Activated CD4-positive, alpha-beta T cell treated with anti-CD3 and anti-CD28 coated beads, Interleukin-2, amount 50 U/mL, for 16 hours (primary cell): Measurements from ENCODE around the gene TCAF1.
"Not testable (repeated sequence)": the region's sequence is repeated elsewhere in the genome, so short reads cannot be mapped to it uniquely, and the experiment has no call there.

Experiments
- DNase-seq: peaks from one replicate; pipeline ENCODE4 v3.0.0-alpha.2; 2020

The TCAF1 gene

DNA sequence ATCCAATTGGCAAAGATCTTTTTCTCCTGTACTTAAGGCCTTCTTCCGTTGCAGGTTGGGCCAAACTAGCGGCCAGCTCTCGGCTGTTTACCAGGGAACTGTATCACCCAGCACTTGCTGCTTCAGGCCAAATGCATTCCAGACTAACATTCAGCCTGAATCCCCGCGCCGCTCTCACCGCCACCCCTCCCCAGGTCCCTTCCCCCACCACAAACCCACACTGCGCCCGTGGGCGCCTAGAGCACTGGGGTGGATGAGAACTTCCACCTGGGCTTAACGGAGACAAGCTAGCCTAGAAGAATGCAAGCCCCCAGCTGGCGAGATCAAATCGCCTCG is 676 bp downstream of the TCAF1 start:
- no peak for DNase-seq

GRCh38 chr7:143900230-143900766 is 1.7 kb downstream of the TCAF1 start:
- DNase-seq = no peak

- no peak for DNase-seq
These were observed 3.2 kb downstream of the TCAF1 start for GRCh38 chr7:143898810-143899209.

- no peak for DNase-seq
These were observed 5.3 kb downstream of the TCAF1 start for GRCh38 chr7:143896667-143897066.

- DNase-seq = peak; percentile 70
These were observed 9.3 kb downstream of the TCAF1 start for GRCh38 chr7:143892527-143893300.

- no peak for DNase-seq
These were observed 10.5 kb downstream of the TCAF1 start for GRCh38 chr7:143891457-143891856.

DNA sequence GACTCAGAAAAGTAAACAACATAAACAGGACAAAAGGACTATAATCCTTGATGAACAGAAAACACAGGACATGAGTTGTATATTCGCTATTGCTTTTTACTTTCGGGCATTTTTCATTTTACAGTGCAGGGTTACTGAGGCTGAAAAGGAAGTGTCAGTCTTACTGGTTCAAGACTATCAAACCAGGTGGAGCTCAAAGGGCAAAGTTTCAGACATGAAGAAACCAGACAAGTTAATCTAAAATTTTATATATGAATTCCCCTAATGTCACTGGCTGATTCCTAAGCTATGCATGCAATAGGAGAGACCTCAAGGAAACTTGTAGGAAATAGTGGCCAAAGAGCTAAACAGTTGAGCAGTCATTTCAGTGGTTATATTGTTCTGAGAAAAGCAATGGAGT is 11.4 kb downstream of the TCAF1 start:
- no peak for DNase-seq

DNA sequence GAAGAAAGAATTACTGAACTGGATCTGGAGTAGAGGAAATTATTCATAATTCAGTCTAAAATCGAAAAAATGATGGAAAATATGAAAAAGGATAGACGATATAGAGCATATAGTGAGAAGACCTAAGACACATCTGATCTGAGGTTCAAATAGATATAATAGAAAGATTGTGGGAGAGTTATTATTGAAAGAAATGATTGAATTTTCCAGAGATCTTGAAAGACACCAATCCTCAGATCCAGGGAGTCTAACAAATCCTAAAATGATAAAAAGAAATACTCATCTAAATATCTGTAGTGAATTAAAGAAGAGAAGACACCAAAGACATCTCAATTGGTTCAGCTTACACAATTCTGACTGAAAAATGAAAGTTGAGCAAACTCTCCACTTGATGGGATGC is 12.9 kb downstream of the TCAF1 start:
- DNase-seq = no peak

DNA sequence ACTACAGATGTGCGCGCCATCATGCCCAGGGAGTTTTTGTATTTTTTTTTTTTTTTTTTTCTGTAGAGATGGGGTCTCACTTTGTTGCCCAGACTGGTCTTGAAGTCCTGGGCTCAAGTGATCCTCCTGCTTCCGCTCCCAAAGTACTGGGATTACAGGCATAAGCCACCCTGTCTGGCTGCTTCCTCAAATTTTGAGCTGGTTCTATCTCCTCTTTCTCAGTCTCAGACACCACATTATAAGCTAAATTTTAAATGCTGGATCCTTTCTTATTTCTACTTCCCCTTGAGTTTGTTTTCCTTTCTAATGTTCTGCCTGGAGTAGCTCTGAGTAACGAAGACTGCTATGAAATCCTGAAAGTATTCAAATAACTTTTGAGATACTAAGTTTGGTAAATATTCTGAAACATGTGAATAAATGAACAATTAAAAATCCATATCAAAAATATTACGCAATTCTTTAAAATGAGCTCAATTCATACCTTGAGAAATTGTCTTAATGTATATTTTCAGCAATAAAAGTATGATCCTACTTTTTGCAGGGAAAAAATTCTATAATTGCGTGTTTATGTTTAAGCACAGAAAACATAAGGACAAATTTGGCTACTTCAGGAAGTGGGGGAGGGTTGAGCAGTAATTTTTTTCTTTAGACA is 15.0 kb downstream of the TCAF1 start:
- no peak for DNase-seq

GRCh38 chr7:143885951-143886350 is 16.0 kb downstream of the TCAF1 start:
- no peak for DNase-seq

DNA sequence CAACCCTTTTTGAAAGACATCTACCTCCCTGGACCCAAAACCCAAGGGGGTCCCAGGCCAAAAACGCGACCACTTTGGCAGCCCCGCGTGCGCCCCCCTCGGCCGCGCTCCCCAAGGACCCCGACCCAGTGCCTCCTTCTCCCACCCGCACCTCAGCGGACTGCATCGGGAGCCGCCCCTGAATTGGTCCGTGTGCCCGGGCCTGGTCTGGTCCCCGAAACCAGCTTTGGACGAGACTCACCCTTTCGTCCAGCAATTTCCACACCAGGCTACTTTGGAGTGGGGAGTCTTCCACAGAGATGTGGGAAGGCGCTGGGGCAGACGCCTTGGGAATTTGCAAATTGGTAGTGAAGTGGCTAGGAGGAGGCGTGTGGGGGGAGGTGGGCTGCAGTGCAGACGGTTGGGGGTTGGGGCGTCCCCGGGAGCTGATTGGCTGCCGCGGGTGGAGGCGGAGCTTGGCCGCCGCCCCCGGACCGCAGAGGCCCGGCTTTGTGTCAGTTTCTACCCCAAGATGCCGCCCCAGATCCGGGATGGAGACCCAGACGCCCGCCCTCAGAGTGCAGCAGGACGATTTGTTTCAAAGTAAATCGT is 16.9 kb downstream of the TCAF1 start:
- peak; percentile 19 for DNase-seq

DNA sequence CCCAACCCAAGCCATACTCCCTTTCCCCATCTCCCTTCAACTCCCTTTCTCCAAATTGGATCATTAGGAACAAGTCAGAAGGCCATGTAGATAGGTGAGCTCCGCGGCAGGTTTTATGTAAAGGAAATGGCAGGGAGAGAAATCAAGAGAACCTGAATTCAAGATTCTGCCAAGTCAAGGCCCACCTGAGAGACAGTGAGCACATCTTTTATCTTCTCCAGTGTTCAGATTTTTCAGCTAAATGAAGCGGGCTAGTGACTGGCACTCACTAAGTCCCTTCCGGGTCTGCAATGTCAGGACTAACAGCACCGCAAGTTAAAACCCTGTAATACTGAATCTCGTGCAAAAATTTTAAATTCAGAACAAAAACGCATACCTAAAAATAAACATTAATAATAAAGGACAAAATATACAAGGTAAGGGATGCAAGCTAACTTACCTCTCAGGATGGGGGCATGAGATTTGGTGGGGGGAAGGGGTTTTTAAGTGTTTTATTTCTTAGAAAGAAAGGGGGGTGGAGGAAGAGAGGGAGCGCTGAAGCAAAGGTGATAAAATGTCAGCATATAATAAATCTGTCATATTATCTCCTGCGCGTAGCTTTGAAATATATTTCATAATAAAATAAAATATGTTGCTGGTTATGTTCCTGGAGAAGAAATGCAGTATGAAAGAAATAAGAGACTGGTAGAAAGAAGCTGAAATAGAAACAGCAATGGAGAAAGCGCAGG is 17.6 kb downstream of the TCAF1 start:
- no peak for DNase-seq

DNA sequence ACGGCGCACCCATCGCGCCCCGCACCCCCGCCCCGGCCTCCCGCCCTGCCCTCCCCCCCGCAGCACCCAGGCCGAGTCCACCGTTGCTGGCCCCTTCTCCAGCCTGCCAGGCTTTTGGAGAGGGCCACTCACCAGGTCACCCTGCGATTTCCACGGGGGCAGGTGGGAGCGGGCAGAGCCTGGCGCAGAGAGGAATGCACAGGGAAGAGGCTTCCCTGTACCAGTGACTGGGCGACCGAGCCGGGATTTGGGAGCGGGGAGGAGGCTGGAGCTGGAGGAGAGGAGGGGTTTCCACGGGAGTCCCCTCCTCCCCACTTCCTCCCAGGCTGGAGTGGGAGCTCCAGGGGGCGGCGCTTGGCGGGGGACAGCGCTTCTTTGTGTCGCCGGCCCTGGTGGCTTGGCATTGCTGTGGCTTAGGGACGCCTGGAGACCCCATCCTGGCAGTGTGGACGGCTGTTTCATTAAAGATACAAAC is 19.3 kb downstream of the TCAF1 start:
- no peak for DNase-seq

DNA sequence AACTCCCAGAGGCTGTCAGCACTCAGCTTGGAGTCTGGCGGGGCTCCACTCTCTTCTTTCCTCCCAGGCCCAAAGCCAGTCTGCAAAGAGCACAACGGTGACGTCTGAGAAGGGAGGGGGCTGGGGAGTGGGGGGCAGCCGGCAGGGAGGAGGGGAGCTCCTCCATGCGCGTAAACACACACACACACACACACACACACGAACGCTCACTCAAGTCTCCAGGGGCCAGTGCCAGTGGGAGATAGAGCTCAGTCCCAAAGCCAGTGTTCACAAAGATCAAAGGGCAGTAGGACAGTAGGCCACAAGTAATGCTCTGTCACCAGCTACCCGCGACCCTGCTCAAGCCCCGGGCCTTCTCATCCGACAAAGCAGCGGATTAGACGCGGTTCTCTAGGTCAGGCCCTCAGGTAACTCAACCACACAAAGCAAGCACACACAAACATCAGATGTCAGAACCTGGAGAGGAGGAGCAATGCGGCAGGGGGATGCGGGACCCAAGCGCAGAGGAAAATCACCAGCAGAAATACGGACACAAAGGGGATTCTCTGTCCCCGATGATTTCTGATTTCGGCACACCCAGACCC is 19.9 kb downstream of the TCAF1 start:
- DNase-seq = no peak

- DNase-seq = no peak
These were observed 23.1 kb downstream of the TCAF1 start for GRCh38 chr7:143878884-143879283.

DNA sequence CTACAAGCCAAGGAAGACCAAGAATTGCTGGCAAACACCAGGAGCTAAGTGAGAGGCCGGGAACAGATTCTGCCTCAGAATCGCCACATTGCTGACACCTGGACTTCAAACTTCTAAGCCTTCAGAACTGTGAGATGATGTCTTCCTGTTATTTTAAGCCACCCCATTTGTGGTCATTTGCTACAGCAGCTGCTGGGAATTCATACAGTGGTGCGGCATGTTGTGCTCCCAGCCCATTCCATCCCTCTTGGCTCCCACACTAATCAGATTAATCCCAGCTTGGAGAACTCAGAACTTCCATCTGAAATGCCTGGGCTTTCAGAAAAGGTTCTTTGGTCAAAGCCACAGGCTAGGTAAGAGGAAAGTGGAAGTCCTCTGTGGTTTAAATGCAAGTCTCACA is 24.9 kb downstream of the TCAF1 start:
- no peak for DNase-seq

DNA sequence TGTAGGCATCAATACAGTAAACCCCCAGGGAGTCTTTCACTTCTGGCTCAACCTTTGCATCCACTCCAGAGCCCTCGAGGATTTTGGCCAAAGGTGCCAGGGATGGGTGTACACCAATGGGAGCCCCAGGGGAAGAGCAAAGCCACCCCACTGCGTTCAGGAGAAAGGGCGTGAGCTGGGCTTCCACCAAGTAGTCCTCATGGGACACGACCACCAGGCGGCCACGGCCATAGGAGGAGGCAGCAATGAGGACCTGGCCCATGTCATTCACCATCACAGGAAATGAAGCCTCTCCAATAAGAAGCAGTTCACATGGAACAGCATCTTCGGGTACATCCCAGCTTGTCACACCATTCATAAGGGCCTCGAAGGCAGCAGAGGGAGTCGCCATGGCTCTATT is 25.8 kb downstream of the TCAF1 start:
- no peak for DNase-seq

DNA sequence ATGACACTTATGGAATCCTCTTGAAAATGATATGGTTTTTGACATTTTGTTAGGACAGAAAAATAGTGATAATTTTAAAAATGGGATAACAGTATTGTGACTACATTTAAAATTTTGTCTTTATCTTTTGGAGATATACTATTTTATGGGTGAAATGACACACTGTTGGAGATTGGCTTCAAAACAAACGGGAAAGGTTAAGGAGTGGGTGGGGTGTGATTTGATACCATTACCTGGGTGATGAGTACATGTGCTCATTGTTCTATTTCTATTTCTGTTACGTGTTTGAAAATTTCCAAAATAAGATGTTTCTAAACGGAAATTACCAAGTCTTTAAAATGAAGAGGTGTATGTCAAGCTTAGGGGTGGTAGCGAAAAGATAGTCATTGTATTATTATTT is 28.7 kb downstream of the TCAF1 start:
- not testable (repeated sequence) for DNase-seq

GRCh38 chr7:143871534-143871933 is 30.4 kb downstream of the TCAF1 start:
- DNase-seq = not testable (repeated sequence)

DNA sequence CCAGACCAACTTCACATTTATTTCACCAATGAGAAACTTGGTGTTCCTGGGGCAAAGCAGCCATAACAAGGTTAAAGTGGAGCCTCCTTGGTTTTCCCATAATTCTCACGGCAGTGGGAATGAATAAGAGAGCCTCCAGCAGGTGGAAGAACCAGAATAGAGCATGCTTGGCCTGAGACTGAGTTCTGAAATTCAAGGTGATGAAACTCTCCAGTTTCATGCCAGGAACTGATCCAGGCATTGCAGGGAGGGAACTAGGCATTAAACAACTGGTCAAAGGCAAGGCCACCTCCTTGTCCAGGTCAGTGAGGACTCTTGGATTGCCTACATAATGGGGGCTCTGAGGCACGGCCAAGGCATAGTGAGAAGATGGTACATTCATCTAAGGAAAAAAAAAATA is 44.0 kb downstream of the TCAF1 start:
- not testable (repeated sequence) for DNase-seq

- not testable (repeated sequence) for DNase-seq
These were observed 46.5 kb downstream of the TCAF1 start for GRCh38 chr7:143855443-143855842.

DNA sequence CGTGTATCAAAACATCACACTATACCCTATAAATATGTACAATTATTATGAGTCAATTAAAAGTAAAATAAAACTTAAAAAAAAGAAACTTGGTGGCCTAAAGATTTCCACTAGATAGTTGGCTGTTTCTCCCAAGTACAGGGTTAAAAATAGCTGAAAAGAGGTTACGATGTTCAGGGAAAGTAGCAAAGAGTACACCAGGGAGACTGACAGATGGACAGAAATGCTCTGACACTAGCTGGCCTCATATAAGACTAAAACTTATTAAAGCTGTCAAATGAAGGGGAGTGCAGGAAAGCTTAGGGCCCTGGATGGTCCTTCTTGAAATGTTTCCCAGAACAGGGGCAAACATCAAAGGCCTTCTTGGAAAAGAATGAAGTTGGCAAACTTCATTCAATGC is 51.3 kb downstream of the TCAF1 start:
- no peak for DNase-seq
